ENCODE data around the gene CAPN7.

- TF ChIP-seq CTCF (IDR thresholded peaks at IDR 0.05): no peak
- TF ChIP-seq POLR2A (IDR thresholded peaks at IDR 0.05): no peak
Observed at GRCh38 chr3:15291589-15292541, 85.8 kb downstream of the CAPN7 start.

Measured in body of pancreas (tissue), 4 donors.